Stimulated activated CD4-positive, alpha-beta T cell treated with anti-CD3 and anti-CD28 coated beads, Interleukin-1b, Interleukin-23, amount 100 ng/mL, for 24 hours (primary cell): ENCODE measurements around the gene DHX38.

Experiments
- DNase-seq, 4 experiments: peaks; one replicate each; pipeline ENCODE4 v3.0.0-alpha.2; 2020; ENCODE audit warnings: low read depth in 4 of 4, low spot score in 1 of 4

Gene DHX38

GRCh38 chr16:72162105-72162692 is 68.6 kb downstream of the DHX38 start:
- DNase-seq: no peak
